Smooth muscle cell (in vitro differentiated cells): ENCODE measurements around the gene CDH13. TPM values are rescaled to one million over a fixed set of nuclear protein-coding genes. Genes with fewer than 3 reads are reported as not detected.

ENCODE experiments used
- DNase-seq: peaks from one replicate; lab custom pipeline; 2025; ENCODE audit not compliant: unreplicated experiment; lab: John Stamatoyannopoulos, UW
- H2AFZ ChIP-seq: fragments of 200-600 bp; sonication (generic); 2 replicates; pipeline ENCODE4 v1.6.0; 2016; ENCODE audit warnings: antibody characterized with exemption, low read depth, mild to moderate bottlenecking
- H3F3A ChIP-seq: fragments of 200-600 bp; sonication (generic); 2 replicates; pipeline ENCODE4 v1.6.0; 2017; ENCODE audit warnings: antibody characterized with exemption, low read depth
- H3K27ac ChIP-seq: fragments of 200-600 bp; sonication (generic); 2 replicates; pipeline ENCODE4 v1.5.1; 2016; ENCODE audit warnings: low read depth, mild to moderate bottlenecking
- H3K27me3 ChIP-seq: fragments of 200-600 bp; sonication (generic); 2 replicates; pipeline ENCODE4 v1.6.1; 2016; ENCODE audit warnings: low read depth, mild to moderate bottlenecking
- H3K36me3 ChIP-seq: fragments of 200-600 bp; sonication (generic); 2 replicates; pipeline ENCODE4 v1.5.1; 2016; ENCODE audit warnings: low read depth
- H3K4me1 ChIP-seq: fragments of 200-600 bp; sonication (generic); 2 replicates; pipeline ENCODE4 v1.5.1; 2016; ENCODE audit warnings: low read depth
- H3K4me2 ChIP-seq: fragments of 200-600 bp; sonication (generic); 2 replicates; pipeline ENCODE4 v1.6.0; 2016; ENCODE audit warnings: mild to moderate bottlenecking
- H3K4me3 ChIP-seq: fragments of 200-600 bp; sonication (generic); 2 replicates; pipeline ENCODE4 v1.5.1; 2016; ENCODE audit warnings: mild to moderate bottlenecking
- H3K79me2 ChIP-seq: fragments of 200-600 bp; sonication (generic); 2 replicates; pipeline ENCODE4 v1.6.0; 2016; ENCODE audit warnings: low read depth, mild to moderate bottlenecking
- H3K9ac ChIP-seq: fragments of 200-600 bp; sonication (generic); 2 replicates; pipeline ENCODE4 v1.6.0; 2016; ENCODE audit warnings: low read depth
- H3K9me3 ChIP-seq: fragments of 200-600 bp; sonication (generic); replicated peaks from 2 replicates; pipeline ENCODE4 v1.5.1; 2016; ENCODE audit warnings: low read depth
- H4K20me1 ChIP-seq: fragments of 200-600 bp; sonication (generic); 2 replicates; pipeline ENCODE4 v1.6.0; 2016; ENCODE audit warnings: low read depth
- WGBS: methylation state at CpG from one replicate; pipeline ENCODE4 v1.1.7; 2016; ENCODE audit warnings: low lambda C conversion rate; 5-methylcytosine and 5-hydroxymethylcytosine counted together
- polyA plus RNA-seq: library from polyadenylated mRNA; unstranded; fragments of >200 nt; fragmentation: Nextera tagmentation; extraction: Ambion mirVana; gene quantifications from 2 replicates; pipeline ENCODE4 v1.2.1, GENCODE V29; 2016
- total RNA-seq: library from RNA; depleted of rRNA; stranded (reverse); fragments of >200 nt; gene quantifications from 2 replicates; pipeline ENCODE4 v1.2.3, GENCODE V29; 2014
- TF ChIP-seq, protein P1 (sequence below): fragments of 200-600 bp; sonication (generic); IDR thresholded peaks from 2 replicates; pipeline ENCODE4 v1.5.1; 2017; ENCODE audit warnings: borderline replicate concordance, mild to moderate bottlenecking, antibody characterized with exemption; ENCODE audit not compliant: insufficient read depth, poor library complexity, severe bottlenecking

The CDH13 gene
- total and polyA plus RNA-seq, 2 experiments from 2014 or later, result 12.1 to 32.2 TPM

DNA sequence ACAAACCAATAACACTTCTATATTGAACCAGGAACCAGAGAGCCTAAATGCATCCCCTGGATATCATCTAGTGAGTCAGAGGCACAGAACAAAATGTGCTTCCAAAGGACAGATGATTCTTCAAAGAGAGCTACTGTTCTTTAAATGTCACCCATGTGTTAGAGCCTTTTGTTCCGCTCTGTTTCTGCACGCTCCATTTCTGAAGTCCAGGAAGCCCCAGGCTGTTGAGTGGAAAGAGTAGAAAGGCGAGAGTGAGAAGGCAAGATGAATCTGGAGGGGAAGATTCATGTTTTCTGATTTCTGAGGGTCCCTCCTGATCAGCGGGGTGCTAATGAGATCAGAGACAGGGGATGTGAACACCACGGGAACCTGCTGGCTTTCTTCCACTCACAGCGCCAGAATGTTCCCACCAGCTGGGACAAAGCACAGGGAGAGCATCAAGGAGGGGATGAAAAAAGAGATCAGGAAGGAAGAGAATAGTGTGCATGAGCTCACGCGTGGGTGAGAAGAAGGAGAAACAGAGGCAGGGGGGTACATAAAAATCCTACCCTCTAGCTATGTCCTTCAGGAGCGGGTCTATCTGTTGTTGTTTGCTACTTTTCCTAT, 621.1 kb downstream of the CDH13 start:
- Histone ChIP-seq H3K9ac (no peak overlapping the region), H3F3A (no peaks in the 10 kb centered on the region), H3K9me3 (no peaks in the 10 kb centered on the region), H2AFZ (no peak overlapping the region), H3K4me3 (no peak overlapping the region), H4K20me1 (no peaks in the 10 kb centered on the region), H3K79me2 (no peaks in the 10 kb centered on the region), H3K27ac (no peak overlapping the region), H3K4me1 (peaks cover 12% of the 10 kb centered on the region), H3K4me2 (no peak overlapping the region), H3K27me3 (no peaks in the 10 kb centered on the region), H3K36me3 (no peaks in the 10 kb centered on the region)
- TF ChIP-seq, protein P1, sequence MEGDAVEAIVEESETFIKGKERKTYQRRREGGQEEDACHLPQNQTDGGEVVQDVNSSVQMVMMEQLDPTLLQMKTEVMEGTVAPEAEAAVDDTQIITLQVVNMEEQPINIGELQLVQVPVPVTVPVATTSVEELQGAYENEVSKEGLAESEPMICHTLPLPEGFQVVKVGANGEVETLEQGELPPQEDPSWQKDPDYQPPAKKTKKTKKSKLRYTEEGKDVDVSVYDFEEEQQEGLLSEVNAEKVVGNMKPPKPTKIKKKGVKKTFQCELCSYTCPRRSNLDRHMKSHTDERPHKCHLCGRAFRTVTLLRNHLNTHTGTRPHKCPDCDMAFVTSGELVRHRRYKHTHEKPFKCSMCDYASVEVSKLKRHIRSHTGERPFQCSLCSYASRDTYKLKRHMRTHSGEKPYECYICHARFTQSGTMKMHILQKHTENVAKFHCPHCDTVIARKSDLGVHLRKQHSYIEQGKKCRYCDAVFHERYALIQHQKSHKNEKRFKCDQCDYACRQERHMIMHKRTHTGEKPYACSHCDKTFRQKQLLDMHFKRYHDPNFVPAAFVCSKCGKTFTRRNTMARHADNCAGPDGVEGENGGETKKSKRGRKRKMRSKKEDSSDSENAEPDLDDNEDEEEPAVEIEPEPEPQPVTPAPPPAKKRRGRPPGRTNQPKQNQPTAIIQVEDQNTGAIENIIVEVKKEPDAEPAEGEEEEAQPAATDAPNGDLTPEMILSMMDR, result no peak
- 86% methylated on average over 9 of the region's 9 CpGs for WGBS
- no peak for DNase-seq

DNA sequence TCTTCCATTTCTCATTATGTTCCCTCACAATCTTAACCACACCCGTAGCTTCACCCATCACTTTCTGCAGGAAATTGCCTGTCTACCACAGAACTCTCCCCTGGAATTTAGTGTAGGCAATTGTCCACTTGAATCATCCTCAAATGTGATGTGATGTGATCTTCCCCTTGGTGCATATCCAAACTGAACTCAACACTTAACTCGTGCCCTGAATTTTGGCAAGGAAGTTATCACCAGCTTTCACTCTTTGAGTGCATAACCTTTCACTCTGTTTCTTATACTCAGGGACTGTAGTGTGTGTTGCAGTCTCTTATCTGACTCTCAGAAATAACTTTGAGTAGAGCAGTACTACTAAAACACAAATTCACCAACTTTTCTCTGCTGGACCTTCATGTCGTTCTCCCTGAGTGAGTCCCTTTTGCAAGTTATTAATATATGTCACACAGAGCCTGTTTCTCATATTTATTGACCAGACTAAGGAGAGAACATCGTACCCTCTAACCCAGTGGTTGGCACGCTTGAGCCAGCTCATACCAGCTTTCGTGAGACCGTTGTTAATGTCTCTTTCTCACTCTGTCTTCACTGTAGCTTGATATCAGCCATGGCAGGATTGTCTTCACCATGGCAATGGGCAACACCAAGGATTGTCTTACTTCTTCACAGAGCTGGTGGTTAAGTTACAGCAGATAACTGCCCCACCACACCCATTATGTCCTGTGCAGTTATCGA, 622.1 kb downstream of the CDH13 start:
- no peaks in the 10 kb centered on the region for H3K36me3 ChIP-seq
- TF ChIP-seq, protein P1, result no peak
- peaks cover 12% of the 10 kb centered on the region for H3K4me1 ChIP-seq
- no peaks in the 10 kb centered on the region for H3F3A ChIP-seq
- no peak overlapping the region for H3K4me2 ChIP-seq
- H3K79me2 ChIP-seq, result no peaks in the 10 kb centered on the region
- H3K27me3 ChIP-seq, result no peaks in the 10 kb centered on the region
- H4K20me1 ChIP-seq, result no peaks in the 10 kb centered on the region
- H3K9ac ChIP-seq, result no peak overlapping the region
- H2AFZ ChIP-seq, result no peak overlapping the region
- 94% methylated on average over 8 of the region's 8 CpGs for WGBS
- no peak overlapping the region for H3K27ac ChIP-seq
- H3K4me3 ChIP-seq, result no peak overlapping the region
- DNase-seq, result no peak
- H3K9me3 ChIP-seq, result no peaks in the 10 kb centered on the region

DNA sequence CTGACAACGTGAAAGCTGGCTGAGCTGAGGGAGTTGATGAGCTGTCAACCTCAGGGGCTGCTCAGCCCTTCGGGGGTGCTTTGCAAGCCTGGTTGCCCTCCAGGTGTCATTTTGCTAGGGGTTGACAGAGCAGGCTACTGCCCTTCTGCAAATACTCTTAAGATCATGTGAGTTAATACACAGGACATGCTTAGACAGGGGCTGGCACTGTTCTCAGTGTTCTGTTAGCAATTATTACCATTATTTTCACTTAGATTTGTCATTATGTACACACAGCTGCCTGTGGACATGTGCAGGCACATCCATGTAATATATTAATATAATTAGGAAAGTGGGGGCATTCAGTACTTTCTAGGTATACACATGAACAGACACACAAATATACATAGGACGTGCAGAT, 626.8 kb downstream of the CDH13 start:
- Histone ChIP-seq H3K4me1 (no peaks in the 10 kb centered on the region), H3K4me2 (no peak overlapping the region), H3K9me3 (no peaks in the 10 kb centered on the region), H3K36me3 (no peaks in the 10 kb centered on the region), H3F3A (no peaks in the 10 kb centered on the region), H3K27ac (no peak overlapping the region), H4K20me1 (no peaks in the 10 kb centered on the region), H3K27me3 (no peaks in the 10 kb centered on the region), H3K79me2 (no peaks in the 10 kb centered on the region), H3K9ac (no peak overlapping the region), H2AFZ (no peak overlapping the region), H3K4me3 (no peak overlapping the region)
- TF ChIP-seq, protein P1, result no peak
- WGBS, result 75% methylated on average over 3 of the region's 3 CpGs
- DNase-seq, result no peak
